ENCODE data around the gene GDI1.

The GDI1 gene

GRCh38 chrX:154403858-154404257, 33.1 kb upstream of the GDI1 start:
- H3K4me2 ChIP-seq (ENCODE audit: low read length) = no peak overlapping the region
- no peak overlapping the region for H3K27ac ChIP-seq
- H3K79me2 ChIP-seq = no peaks in the 10 kb centered on the region
- TF ChIP-seq CTCF (IDR thresholded peaks at IDR 0.05) = no peak
- H3K4me3 ChIP-seq (ENCODE audit: low read depth, low read length) = no peak overlapping the region
- no peak overlapping the region for H3K9ac ChIP-seq
- H3K27me3 ChIP-seq (ENCODE audit: control insufficient read depth, insufficient read depth, low read length) = no peaks in the 10 kb centered on the region
- no peak overlapping the region for H2AFZ ChIP-seq
- no peaks in the 10 kb centered on the region for H3K9me3 ChIP-seq (ENCODE audit: control insufficient read depth, low read length)
- no peaks in the 10 kb centered on the region for H3K4me1 ChIP-seq
- no peaks in the 10 kb centered on the region for H3K36me3 ChIP-seq (ENCODE audit: control insufficient read depth, insufficient read depth, low read length)

GRCh38 chrX:154404625-154405192, 32.2 kb upstream of the GDI1 start:
- Histone ChIP-seq H3K4me2 (ENCODE audit: low read length) (no peak overlapping the region), H2AFZ (no peak overlapping the region), H3K9ac (no peak overlapping the region), H3K4me1 (no peaks in the 10 kb centered on the region), H3K27me3 (ENCODE audit: control insufficient read depth, insufficient read depth, low read length) (no peaks in the 10 kb centered on the region), H3K27ac (no peak overlapping the region), H3K36me3 (ENCODE audit: control insufficient read depth, insufficient read depth, low read length) (no peaks in the 10 kb centered on the region), H3K9me3 (ENCODE audit: control insufficient read depth, low read length) (no peaks in the 10 kb centered on the region), H3K79me2 (no peaks in the 10 kb centered on the region), H3K4me3 (ENCODE audit: low read depth, low read length) (no peak overlapping the region)
- no peak for TF ChIP-seq CTCF (IDR thresholded peaks at IDR 0.05)

DNA sequence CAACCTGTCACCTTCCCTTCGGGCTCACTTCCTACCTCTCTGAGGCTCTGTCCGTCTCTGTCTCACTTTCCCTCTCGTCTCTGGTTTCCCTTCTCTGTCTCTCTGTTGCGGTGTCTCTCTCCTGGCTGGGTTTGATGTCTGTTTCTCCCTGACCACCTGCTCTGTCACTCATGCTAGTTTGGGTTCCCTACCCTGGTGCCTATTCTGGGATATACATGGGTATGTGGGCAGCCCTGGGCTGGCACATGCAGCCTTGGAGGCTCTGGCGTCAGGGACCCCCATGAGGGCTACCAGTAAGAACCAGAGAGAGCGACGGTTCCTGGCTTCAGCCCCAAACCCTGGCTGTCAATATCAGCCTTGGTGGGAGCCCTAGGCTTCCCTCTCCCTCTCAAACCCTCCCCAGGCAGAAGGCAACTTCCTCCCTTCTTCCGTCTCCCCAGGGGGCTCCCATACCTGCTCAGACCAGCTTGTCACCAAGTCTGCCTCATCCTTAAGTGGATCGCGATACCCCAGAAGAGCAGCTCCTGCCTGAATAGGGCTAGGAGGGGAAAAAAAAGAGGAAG, 28.2 kb upstream of the GDI1 start:
- H3K27me3 ChIP-seq (ENCODE audit: control insufficient read depth, insufficient read depth, low read length) = no peaks in the 10 kb centered on the region
- peak overlapping the region; percentile 90 for H2AFZ ChIP-seq
- H3K4me2 ChIP-seq (ENCODE audit: low read length) = peak overlapping the region; percentile 12
- peak overlapping the region; percentile 68 for H3K27ac ChIP-seq
- H3K36me3 ChIP-seq (ENCODE audit: control insufficient read depth, insufficient read depth, low read length) = no peaks in the 10 kb centered on the region
- H3K9me3 ChIP-seq (ENCODE audit: control insufficient read depth, low read length) = no peaks in the 10 kb centered on the region
- peaks cover 2% of the 10 kb centered on the region for H3K4me1 ChIP-seq
- no peak for TF ChIP-seq CTCF (IDR thresholded peaks at IDR 0.05)
- H3K4me3 ChIP-seq (ENCODE audit: low read depth, low read length) = no peak overlapping the region
- H3K79me2 ChIP-seq = no peaks in the 10 kb centered on the region
- H3K9ac ChIP-seq = no peak overlapping the region

GRCh38 chrX:154409222-154409871, 27.6 kb upstream of the GDI1 start, which contains the start of gene DNASE1L1:
DNASE1L1 (minus strand) TSS chrX:154409254; CDS start chrX:154405568, 3,686 bp downstream.
- Histone ChIP-seq H3K4me1 (peaks cover 2% of the 10 kb centered on the region), H3K79me2 (no peaks in the 10 kb centered on the region), H3K4me2 (ENCODE audit: low read length) (peak within 1 kb of the TSS; percentile 12), H3K27me3 (ENCODE audit: control insufficient read depth, insufficient read depth, low read length) (no peaks in the 10 kb centered on the region), H3K36me3 (ENCODE audit: control insufficient read depth, insufficient read depth, low read length) (no peaks in the 10 kb centered on the region), H3K27ac (peak within 1 kb of the TSS; percentile 68), H3K9ac (no peak within 1 kb of the TSS), H3K9me3 (ENCODE audit: control insufficient read depth, low read length) (no peaks in the 10 kb centered on the region), H3K4me3 (ENCODE audit: low read depth, low read length) (no peak within 1 kb of the TSS), H2AFZ (peak within 1 kb of the TSS; percentile 90)
- TF ChIP-seq CTCF (IDR thresholded peaks at IDR 0.05) = no peak
